GM18505 (cell line): ENCODE measurements around the gene XPO6.

Source experiments
- ATAC-seq: cut with Tn5 transposase; IDR thresholded peaks from one replicate; pipeline ENCODE4 v1.9.1; 2021; ENCODE audit not compliant: unreplicated experiment
- POLR2A ChIP-seq: IDR thresholded peaks from 4 replicates; pipeline ENCODE4 v1.6.1; 2011; ENCODE audit warnings: borderline replicate concordance; ENCODE audit not compliant: insufficient read depth, insufficient read length; ENCODE audit errors: extremely low read depth

XPO6 gene

DNA sequence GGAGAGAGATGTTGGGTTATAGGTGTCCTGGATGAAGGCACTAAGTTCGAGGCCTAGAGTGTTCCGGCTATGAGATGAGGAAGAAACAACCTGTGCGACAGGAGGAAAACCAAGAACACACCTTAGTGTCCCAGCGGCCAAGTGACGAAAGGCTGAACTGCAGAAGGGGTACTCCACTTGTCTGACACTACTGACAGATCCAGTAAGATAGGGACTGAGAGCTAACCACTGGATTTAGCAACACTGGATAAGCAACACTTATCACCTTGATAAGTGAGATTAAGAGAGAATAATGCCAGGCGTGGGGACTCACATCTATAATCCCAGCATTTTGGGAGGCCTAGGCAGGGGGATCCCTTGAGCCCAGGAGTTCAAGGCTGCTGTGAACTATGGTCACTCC is 7.1 kb downstream of the XPO6 start:
- TF ChIP-seq POLR2A: no peak
- ATAC-seq: no peak

DNA sequence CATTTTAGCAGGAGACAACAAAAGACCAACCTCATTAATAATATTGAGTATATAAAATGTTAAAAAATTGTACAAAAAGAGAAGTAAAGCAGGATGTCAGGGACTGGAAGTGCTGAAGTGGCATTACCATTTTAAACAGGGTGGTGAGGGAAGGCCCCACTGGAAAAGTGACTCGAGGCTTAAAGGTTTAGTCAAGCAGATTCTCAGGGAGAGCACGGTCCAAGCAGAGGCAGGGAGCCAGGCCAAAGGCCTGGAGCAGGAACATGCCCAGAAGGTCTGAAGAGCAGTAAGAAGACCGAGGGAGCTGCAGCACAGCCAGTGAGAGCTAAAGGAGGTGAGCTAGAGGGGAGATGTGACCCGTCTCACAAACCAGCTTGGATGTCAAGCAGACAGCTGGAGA is 7.6 kb downstream of the XPO6 start:
- no peak for TF ChIP-seq POLR2A

DNA sequence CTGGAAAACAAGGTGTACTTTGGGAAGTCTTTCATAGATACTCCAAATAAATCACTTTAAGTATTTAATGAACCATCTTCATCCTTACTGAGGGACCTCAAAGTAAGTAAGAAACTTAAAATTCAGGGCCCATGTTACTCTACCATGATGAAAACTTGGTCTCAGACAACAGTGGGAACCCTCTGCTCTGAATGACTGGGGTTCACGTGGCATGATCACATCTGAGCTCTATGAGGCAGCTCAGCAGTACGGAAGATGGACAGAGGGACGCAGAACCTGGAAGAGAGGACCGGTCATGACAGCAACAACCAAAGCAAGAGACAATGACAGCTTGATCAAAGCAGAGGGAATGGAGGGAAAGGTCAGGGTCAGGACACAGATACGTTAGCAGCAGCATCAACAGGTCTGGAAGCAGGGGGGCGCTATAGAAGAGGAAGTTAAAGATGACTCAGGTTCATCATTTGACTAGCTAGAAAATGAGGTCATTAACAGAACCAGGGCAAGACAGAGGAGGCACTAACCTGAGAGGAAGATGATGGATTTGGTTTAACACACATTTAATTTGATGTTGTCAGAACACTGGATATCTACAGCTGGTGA is 9.5 kb downstream of the XPO6 start:
- no peak for TF ChIP-seq POLR2A

More for the DNA sequence above, 7.6 kb downstream of the XPO6 start:
- ATAC-seq: no peak

DNA sequence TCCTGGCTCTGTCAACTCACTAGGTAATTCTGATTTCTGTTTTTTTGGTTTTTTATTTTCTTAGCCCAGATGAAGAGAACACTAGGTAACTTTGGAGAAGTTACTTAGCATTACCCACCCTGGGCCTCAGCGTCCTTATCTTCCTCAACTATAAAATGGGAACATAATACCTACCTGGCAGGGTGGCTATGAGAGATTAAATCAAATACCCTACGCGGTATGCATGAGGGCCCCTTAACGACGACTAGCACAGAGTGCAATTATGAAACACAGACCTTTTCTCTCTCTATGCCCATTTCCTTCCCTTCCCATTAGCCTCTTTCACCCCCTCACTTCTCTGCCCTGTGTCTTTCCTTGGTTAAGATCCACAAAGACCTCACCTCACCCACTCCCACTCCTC is 11.1 kb downstream of the XPO6 start:
- no peak for ATAC-seq
- no peak for TF ChIP-seq POLR2A

More for the DNA sequence above, 9.5 kb downstream of the XPO6 start:
- ATAC-seq: no peak

DNA sequence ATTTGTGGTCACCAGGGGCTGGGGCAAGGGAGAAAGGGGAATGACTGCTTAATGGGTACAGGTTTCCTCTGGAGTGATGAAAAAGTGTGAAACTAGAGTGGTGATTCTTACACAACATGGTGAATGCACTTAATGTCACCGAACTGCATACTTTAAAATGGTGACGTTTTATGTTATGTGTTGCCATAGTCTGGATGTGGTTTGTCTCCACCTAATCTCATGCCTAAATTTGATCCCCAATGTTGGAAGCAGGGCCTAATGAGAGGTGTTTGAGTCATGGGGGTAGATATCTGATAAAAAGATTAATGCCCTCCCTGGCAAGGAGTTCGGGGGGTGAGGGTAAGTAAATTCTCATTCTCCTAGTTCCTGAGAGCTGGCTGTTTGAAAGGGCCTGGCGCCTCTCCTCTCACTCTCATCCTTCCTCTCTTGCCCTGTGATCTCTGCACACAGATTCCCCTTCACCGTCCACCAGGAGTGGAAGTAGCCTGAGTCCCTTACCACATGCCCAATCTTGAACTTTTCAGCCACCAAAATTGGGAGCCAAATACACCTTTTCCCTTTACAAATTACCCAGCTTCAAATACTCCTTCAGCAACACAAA is 15.3 kb downstream of the XPO6 start:
- TF ChIP-seq POLR2A: no peak
- no peak for ATAC-seq

DNA sequence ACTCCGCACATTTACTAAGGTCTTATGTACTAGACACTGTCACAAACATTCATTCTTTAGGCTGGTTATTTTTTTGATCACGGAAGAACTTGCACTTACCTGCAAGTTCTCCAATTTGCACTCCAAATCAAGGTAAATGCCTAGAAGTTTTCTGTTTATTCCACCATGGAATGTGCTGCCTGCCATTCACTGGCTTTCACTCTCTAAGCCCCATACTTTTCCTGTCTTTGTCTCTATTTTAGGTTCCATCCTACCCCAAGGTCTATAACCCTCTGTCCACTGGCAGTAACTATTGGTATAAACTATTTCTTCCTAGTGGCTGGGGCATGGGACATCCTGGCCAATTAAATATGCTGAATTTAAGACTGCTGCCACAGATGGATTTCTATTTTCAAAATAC is 15.9 kb downstream of the XPO6 start:
- no peak for ATAC-seq
- TF ChIP-seq POLR2A: no peak

DNA sequence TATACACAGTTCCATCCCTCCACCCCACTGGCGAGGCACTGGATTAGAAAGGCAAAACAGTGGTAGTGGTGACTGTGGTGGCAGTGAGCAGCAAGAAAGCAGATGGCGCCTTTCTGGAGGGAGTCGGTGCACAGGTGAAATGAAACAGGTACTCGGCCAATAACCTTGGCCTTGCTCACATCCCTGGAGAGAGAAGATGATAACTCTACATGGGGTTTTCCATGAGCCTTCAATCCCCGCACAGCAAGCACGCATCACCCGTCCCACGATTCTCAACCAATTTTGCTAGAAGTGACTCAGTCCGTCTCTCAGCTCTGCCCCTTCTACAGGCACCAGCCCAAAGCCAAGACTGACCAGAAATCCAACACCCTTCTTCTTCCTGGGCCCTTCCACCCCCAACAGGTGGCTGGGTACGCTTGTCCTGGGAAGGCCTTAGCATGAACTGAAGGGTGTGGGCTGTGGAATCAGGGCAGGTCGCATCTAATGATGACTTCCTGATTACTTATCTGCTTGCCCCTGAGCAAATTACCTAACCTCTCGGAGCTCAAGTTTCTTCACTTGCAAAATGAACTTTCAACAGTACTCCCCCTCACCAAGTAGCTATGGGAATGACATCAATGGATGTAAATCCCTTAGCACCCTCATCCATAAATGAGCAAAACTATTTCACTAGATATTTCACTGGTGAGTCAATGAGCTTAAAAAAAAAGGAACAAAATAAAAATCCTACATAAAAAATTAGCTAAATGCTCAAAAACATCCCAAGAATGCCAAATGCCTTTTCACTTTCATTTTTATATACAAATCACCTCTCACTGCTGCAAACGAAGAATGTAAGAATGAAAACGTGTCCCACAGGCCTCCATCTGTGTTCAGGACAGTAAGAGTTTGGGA is 18.0 kb downstream of the XPO6 start:
- ATAC-seq: peak; percentile 20
- TF ChIP-seq POLR2A: no peak

DNA sequence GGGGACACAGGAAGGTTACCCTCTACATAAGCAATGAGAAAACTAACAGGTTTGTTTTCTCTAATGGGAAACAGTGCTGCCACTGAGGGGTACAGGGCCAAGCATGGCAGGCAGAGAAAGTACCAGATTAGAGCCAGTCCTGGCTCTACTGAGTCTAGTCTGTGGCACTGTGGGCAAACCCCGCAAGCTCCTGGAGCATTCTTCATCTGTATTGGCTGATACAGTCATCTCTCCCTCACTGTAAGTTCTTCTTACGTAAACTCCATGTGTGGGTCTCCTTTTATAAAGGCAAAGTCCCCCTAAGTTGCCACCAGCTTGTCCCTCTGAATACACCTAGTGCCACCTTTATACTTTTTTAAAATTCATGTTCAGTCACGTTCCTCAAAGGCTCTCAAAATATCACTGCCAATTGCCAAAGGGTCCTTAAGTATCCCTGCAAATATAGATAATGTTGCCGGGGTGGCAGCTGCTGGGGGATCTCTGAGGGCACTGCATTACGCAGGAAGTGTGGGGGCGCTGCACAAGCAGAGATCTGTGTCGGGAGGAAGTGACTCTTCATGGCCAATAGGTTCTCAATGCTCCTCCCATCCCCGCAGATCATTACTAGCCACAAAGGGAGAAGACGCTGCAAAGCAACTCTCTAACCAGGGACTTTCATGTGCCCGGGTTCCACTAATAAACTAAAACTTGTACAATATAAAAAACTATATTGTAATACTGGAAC is 18.8 kb downstream of the XPO6 start:
- TF ChIP-seq POLR2A: peak; percentile 63
- peak; percentile 55 for ATAC-seq

DNA sequence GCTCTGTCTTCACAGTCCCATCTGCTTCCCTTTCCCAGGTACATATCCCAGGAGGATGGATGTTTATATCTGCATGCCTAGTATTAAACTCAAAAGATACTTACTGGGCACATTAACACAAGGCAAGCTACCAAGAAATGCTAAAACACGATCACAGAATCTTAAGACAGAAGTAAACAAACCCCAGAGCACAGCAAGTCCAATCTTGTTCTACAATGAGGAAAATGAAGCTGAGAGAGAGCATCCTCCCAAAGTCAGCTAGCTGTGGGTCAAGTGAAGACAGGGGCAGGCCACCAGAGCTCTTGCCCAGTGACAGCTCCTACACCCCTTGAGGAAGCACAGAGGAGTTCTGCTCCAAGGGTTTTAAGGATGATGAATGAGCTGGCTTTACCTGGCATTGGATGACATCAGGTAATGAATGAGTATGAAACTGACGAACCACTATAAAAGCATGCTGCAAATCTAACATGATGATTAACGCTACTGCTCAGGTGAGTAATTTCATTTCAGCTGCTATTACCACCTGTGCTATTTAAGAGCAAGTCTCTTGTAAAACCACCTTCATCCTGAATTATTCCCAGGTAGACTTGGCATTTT is 20.3 kb downstream of the XPO6 start:
- no peak for ATAC-seq
- TF ChIP-seq POLR2A: no peak

DNA sequence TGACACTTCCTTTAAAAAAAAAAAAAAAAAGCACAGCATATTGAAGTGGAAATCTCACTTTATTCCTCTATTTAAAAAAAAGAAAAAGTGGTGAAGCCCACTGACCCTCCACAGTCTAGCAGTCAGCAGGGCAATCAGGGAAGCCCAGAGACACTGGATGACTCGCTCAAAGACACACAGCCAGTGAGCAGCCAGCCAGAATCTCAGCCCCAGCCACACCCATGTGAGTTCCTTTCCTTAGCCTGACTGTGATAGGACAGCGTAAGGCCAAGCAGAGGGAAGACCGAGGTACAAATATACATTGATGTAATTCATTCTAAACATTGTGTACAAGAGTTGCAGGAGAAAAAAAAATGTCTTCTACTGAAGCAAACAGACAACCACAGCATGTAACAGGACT is 22.5 kb downstream of the XPO6 start:
- ATAC-seq: no peak
- no peak for TF ChIP-seq POLR2A

DNA sequence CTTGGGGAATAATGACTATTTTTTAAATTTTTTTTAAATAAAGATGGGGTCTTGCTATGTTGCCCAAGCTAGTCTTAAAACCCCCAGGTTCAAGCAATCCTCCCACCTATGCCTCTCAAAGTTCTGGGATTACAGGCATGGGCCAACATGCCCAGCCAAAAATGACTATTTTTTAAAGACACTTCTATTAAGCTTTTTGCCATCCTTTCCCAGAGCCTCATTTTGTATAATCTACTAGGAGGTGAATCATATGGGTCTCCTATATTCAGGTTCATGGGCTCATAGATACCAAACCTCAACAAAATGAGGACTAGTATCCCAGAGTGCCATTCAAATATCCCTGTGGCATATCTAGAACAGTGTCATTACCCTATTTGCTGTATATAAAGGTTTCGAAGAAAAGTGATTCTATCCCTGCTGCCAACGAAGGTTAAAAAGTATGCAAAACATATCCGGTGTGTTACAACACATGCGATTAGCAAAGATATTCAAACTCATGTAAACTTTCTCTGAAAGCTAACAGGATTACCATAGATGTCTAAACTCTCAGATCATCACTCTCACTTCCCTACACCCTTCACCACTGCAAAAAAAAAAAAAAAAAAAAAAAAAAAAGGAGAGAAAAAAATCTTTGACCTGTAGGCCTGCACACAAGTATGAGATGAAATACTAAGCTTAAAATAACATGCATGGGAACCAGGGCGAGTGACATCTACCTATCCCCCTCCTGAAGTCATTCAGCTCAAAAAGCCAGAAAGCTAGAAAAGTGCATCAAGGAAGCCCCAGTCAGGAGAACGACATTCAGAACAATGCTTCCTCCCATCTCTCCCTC is 23.5 kb downstream of the XPO6 start:
- no peak for TF ChIP-seq POLR2A
- ATAC-seq: peak; percentile 64

DNA sequence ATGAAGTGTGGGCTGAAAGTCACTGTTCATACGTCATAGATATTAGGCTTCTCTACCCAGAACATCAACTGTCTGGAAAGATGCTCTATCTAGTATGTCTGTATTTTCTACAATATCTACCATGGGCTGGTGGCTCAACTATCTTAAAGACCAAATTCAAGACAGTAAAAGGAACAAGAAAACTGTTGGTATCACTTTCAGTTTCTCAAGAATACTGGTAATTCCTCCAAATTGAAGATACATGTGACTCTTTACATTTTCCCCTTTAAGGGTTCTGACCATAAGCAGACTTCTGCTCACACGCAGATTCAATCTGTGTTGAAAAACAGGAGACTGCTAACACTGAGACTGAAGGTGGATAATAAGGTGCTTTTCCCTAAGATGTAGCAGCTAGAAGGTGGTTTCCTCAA is 24.2 kb downstream of the XPO6 start:
- ATAC-seq: peak; percentile 43
- TF ChIP-seq POLR2A: no peak

DNA sequence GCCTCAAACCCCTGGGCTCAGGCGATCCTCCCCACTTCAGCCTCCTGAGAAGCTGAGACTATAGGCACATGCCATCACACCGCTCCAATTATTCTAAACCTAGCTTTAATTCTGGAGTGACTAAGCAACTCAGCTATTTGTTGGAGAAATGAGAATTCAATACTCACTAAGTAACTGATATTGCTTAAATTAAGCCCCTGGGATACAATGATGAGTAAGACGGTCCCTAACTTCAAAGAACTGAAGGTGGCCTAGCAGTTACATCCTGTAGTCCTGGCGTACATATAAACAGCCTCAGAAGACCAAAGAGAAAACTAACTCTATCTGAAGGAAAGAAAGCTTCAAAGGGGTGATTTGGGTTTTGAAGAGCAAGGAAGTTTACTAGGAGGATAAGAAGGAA is 25.0 kb downstream of the XPO6 start:
- no peak for TF ChIP-seq POLR2A
- no peak for ATAC-seq

DNA sequence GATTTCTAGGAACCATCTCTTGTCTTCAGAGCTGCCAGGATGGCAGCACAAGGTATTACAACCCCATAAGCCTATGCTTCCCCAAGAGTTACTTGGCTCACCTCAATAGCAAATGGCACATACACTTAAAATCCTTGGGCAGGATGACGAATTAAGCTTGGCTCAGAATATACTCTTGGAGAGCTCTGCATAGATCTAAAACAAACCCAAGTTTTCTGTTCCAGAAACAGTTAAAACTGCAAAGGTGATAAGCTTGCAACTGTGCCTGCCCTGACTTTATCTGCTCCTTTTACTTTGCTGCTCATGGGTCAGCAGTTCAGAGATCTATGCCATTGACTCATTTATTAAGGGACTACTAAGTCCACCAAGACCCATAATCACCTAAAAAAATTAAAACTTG is 26.1 kb downstream of the XPO6 start:
- TF ChIP-seq POLR2A: no peak
- no peak for ATAC-seq
